ENCODE results near the gene RAB36.

DNA sequence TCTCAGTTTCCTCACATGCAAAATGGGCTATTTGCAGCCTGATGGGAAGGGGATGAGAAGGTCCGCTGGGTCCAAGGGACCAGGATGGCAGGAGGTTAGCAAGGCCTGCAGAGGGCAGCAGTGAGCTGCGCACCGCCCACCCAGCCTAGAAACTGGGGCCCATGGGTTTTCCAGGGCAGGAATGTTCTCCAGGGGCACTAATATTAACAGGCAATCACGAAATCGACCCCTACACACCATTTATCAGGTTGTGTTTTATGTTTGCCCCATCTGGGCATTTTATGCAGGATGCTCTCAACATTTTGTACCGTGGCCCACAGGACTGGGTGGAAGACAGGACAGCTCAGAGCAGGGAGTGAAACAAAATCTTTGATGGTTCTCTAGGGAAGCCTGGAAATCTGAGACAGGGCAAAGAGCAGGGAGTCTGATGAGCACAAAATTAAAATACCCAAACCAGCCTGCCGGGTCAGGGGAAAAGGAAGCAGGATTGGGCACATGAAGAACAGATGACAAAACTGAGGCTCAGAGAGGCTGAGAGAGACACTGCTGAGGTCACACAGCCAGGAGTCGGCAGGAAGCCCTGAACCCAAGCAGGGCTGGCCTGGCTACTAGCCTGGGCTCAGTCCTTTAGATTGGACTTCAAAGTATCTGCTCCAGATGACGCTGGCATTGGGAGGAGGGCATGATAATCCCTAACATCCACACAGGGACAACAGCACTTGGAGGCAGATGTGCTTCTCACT, 33.4 kb downstream of the RAB36 start:
- TF ChIP-seq YY1 (IDR thresholded peaks at IDR 0.05) (no peak), HNF4G (IDR thresholded peaks at IDR 0.05) (no peak), TAF1 (conservative IDR thresholded peaks at IDR 0.05) (no peak), RXRA (IDR thresholded peaks at IDR 0.05) (no peak), FOXA1 (IDR thresholded peaks at IDR 0.05) (no peak), EGR1 (IDR thresholded peaks at IDR 0.05; ENCODE audit: low read depth in 2 of 2) (no peak)
- TF ChIP-seq, protein P1, sequence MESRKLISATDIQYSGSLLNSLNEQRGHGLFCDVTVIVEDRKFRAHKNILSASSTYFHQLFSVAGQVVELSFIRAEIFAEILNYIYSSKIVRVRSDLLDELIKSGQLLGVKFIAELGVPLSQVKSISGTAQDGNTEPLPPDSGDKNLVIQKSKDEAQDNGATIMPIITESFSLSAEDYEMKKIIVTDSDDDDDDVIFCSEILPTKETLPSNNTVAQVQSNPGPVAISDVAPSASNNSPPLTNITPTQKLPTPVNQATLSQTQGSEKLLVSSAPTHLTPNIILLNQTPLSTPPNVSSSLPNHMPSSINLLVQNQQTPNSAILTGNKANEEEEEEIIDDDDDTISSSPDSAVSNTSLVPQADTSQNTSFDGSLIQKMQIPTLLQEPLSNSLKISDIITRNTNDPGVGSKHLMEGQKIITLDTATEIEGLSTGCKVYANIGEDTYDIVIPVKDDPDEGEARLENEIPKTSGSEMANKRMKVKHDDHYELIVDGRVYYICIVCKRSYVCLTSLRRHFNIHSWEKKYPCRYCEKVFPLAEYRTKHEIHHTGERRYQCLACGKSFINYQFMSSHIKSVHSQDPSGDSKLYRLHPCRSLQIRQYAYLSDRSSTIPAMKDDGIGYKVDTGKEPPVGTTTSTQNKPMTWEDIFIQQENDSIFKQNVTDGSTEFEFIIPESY (IDR thresholded peaks at IDR 0.05) = no peak
- TF ChIP-seq, protein P2, sequence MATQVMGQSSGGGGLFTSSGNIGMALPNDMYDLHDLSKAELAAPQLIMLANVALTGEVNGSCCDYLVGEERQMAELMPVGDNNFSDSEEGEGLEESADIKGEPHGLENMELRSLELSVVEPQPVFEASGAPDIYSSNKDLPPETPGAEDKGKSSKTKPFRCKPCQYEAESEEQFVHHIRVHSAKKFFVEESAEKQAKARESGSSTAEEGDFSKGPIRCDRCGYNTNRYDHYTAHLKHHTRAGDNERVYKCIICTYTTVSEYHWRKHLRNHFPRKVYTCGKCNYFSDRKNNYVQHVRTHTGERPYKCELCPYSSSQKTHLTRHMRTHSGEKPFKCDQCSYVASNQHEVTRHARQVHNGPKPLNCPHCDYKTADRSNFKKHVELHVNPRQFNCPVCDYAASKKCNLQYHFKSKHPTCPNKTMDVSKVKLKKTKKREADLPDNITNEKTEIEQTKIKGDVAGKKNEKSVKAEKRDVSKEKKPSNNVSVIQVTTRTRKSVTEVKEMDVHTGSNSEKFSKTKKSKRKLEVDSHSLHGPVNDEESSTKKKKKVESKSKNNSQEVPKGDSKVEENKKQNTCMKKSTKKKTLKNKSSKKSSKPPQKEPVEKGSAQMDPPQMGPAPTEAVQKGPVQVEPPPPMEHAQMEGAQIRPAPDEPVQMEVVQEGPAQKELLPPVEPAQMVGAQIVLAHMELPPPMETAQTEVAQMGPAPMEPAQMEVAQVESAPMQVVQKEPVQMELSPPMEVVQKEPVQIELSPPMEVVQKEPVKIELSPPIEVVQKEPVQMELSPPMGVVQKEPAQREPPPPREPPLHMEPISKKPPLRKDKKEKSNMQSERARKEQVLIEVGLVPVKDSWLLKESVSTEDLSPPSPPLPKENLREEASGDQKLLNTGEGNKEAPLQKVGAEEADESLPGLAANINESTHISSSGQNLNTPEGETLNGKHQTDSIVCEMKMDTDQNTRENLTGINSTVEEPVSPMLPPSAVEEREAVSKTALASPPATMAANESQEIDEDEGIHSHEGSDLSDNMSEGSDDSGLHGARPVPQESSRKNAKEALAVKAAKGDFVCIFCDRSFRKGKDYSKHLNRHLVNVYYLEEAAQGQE (IDR thresholded peaks at IDR 0.05) = no peak
- TF ChIP-seq, protein P3, sequence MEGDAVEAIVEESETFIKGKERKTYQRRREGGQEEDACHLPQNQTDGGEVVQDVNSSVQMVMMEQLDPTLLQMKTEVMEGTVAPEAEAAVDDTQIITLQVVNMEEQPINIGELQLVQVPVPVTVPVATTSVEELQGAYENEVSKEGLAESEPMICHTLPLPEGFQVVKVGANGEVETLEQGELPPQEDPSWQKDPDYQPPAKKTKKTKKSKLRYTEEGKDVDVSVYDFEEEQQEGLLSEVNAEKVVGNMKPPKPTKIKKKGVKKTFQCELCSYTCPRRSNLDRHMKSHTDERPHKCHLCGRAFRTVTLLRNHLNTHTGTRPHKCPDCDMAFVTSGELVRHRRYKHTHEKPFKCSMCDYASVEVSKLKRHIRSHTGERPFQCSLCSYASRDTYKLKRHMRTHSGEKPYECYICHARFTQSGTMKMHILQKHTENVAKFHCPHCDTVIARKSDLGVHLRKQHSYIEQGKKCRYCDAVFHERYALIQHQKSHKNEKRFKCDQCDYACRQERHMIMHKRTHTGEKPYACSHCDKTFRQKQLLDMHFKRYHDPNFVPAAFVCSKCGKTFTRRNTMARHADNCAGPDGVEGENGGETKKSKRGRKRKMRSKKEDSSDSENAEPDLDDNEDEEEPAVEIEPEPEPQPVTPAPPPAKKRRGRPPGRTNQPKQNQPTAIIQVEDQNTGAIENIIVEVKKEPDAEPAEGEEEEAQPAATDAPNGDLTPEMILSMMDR (IDR thresholded peaks at IDR 0.05; ENCODE audit: low read depth, low read length, missing input control) = peak; percentile 98
- TF ChIP-seq, protein P4, sequence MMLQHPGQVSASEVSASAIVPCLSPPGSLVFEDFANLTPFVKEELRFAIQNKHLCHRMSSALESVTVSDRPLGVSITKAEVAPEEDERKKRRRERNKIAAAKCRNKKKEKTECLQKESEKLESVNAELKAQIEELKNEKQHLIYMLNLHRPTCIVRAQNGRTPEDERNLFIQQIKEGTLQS (IDR thresholded peaks at IDR 0.05) = no peak

All from liver (tissue), 3 donors.